ENCODE measurements around the gene HDAC5. TPM values are rescaled to one million over a fixed set of nuclear protein-coding genes. Genes with fewer than 3 reads are reported as not detected.
A peak's percentile ranks its signal among the peaks of the same experiment; 100 is the strongest.

Gene HDAC5
- total RNA-seq, 1 donor from 2014 or later = 86.9 TPM

DNA sequence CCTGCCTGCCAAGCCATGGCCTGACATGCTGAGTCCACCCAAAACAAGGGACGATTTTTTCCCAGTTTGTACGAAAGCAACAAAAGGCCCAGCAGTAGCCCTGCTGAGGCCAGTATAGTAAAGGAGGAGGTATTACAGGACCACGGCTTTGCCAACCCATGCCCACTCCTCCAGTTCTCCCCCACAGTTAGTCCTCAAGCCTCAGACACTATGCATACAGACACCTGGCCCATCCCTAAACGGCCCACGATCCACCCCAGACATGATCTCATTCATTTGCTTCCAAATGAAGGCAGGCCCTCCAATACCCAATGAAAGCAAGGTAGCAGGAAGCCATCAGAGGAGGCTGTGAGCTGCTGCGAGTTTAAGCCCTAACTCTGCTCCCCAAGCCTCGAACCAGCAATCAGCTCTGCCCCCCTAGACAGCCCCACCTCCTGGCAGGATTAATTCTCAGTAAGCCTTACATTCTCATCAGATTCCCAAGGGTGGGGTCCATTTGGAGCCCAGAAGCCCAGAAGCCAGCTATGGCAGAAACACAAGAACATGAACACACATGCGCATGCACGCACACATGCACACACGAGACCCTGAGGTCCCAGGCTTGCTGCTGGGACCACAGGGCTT, 4.9 kb downstream of the HDAC5 start:
- Histone ChIP-seq H3K4me3 (no peak overlapping the region), H3K27me3 (no peaks in the 10 kb centered on the region), H3K36me3 (peaks cover 0 to 29% of the 10 kb centered on the region in 2 donors), H3K27ac (no peak overlapping the region), H3K4me1 (peaks cover 83% of the 10 kb centered on the region), H3K9me3 (no peaks in the 10 kb centered on the region)
- no peak for DNase-seq (ENCODE audit: extremely low spot score in 2 of 2)
- intact Hi-C loops (cut with DNase I) = no loop called here
- no peak for TF ChIP-seq POLR2A (IDR thresholded peaks at IDR 0.05)
- no peak for TF ChIP-seq POLR2AphosphoS5 (IDR thresholded peaks at IDR 0.05; ENCODE audit: insufficient read depth in 1 of 2, low read depth in 1 of 2)
- TF ChIP-seq, protein P1, sequence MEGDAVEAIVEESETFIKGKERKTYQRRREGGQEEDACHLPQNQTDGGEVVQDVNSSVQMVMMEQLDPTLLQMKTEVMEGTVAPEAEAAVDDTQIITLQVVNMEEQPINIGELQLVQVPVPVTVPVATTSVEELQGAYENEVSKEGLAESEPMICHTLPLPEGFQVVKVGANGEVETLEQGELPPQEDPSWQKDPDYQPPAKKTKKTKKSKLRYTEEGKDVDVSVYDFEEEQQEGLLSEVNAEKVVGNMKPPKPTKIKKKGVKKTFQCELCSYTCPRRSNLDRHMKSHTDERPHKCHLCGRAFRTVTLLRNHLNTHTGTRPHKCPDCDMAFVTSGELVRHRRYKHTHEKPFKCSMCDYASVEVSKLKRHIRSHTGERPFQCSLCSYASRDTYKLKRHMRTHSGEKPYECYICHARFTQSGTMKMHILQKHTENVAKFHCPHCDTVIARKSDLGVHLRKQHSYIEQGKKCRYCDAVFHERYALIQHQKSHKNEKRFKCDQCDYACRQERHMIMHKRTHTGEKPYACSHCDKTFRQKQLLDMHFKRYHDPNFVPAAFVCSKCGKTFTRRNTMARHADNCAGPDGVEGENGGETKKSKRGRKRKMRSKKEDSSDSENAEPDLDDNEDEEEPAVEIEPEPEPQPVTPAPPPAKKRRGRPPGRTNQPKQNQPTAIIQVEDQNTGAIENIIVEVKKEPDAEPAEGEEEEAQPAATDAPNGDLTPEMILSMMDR (IDR thresholded peaks at IDR 0.05) = no peak

DNA sequence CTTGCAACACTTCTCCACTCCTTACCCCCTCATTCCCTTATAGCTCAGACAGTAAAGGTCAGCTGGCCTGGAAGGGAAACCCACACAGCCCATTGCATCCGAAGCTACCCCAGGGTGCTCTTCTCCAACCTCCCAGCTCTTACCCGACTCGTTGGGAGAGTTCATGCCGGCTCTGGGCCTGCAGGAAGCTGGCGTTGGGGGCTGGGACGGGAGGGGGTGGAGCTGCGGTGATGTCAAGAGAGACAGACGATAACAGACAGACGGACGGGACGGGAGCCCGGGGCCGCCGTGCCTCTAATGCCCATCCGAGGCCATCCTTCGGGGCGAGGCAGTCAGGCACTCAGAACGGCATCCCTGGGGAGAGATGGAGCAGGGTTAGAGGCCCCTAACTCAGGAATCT, 6.1 kb downstream of the HDAC5 start:
- intact Hi-C loops (cut with DNase I) = no loop called here
- Histone ChIP-seq H3K27ac (no peak overlapping the region), H3K4me3 (no peak overlapping the region), H3K27me3 (no peaks in the 10 kb centered on the region), H3K36me3 (peaks cover 0 to 29% of the 10 kb centered on the region in 2 donors), H3K9me3 (no peaks in the 10 kb centered on the region), H3K4me1 (peaks cover 90% of the 10 kb centered on the region)
- no peak for DNase-seq (ENCODE audit: extremely low spot score in 2 of 2)
- TF ChIP-seq POLR2A (IDR thresholded peaks at IDR 0.05) (no peak), POLR2AphosphoS5 (IDR thresholded peaks at IDR 0.05; ENCODE audit: insufficient read depth in 1 of 2, low read depth in 1 of 2) (no peak)
- TF ChIP-seq, protein P1 (IDR thresholded peaks at IDR 0.05) = no peak

DNA sequence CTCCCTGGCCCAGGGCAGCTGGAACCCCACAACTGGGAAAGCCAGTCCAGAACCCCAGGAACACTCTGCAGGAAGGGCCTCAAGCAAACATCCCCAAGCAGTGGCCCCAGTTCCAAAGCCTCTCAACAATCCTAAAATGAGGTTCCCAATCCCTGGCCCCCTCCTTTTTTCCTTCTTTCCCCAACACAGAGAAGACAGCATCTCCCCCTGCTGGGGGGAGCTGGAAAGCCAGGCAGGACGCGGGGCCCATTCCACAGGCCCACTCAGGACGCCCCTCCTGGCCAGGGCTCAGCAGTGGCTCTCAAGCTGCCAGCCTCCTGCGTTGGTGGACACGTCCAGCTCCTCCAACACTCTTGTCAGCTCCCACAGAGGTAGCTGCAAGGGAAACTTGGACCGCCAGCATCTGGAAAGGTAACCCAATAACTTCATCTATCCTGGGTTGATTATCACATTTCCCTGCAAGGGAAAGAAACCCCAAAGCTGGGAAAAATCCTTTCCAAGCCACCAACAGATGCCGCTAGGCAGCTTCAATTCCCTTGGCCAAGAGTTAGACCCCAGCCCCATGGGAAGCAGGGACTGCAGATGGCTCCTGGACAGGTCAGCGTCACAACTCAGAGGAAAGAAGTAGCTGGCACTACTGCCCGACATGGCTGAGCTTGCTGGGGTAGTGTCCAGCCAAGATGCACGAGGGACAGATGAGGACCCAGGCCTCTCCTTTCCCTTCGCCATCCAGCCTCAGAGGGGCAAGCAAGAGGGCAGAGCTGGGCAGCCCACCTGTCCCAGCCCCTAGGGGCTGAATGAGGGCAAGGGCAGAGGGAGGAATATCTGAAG, 7.6 kb downstream of the HDAC5 start:
- Histone ChIP-seq H3K4me1 (peaks cover 90% of the 10 kb centered on the region), H3K36me3 (peaks cover 0 to 29% of the 10 kb centered on the region in 2 donors), H3K27me3 (no peaks in the 10 kb centered on the region), H3K4me3 (no peak overlapping the region), H3K9me3 (no peaks in the 10 kb centered on the region), H3K27ac (peak overlapping the region; percentile 27)
- TF ChIP-seq, protein P1 (IDR thresholded peaks at IDR 0.05) = peak; percentile 12 to 58 (median 36)
- TF ChIP-seq POLR2A (IDR thresholded peaks at IDR 0.05) = no peak
- TF ChIP-seq POLR2AphosphoS5 (IDR thresholded peaks at IDR 0.05; ENCODE audit: insufficient read depth in 1 of 2, low read depth in 1 of 2) = no peak
- no peak for DNase-seq (ENCODE audit: extremely low spot score in 2 of 2)
- intact Hi-C loops (cut with DNase I) = no loop called here

DNA sequence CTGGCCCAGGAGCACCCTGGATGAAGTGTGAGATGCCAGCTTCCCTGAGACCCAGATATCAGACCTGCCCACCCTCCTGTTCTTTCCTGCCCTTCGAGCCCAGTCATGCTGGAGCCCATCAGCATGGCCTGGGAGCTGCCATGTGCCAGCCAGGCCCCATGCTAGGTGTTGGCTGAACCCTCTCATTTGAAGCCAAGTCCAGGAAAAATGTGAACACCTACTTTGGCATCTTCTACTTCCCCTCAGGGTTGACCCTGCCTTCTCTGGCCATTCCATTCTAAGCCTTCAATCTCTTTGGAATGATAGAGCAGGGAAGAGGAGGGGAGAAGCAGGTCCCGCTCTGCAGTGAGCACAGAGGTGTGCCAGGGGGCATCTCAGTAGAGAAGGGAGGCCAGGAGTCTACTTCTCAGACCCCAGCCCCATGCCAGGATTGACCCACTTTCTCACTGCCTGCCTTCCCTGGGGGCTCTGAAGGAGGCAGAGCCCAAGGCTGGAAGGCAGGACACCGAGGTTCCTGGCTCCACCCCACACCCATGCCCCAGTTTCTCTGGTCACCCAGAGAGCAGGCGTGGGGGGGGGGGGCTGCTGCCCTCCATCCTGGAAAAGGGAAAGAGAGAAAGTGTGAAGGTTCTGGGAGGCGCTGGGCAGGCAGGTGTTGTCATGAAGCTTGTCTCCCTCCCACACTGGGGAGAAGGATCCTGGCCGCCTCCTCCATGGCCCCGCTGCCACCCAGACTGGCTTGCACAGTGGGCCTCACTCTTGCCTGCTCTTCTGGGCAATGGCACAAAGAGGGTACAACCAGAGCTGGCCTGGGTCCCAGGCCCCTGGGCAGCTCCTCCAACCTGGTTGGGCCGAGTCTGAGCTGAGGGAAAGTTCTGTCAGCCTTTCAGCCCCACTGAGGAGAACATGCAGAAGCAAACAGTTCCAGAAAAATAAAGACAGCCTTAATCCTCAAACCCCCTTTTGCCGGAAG, 9.3 kb downstream of the HDAC5 start:
- H3K9me3 ChIP-seq = no peaks in the 10 kb centered on the region
- peak overlapping the region; percentile 96 for H3K27ac ChIP-seq
- H3K36me3 ChIP-seq = peaks cover 0 to 29% of the 10 kb centered on the region in 2 donors
- intact Hi-C loops (cut with DNase I) = no loop called here
- H3K4me1 ChIP-seq = peaks cover 90% of the 10 kb centered on the region
- no peak overlapping the region for H3K4me3 ChIP-seq
- no peak for DNase-seq (ENCODE audit: extremely low spot score in 2 of 2)
- no peaks in the 10 kb centered on the region for H3K27me3 ChIP-seq
- TF ChIP-seq POLR2AphosphoS5 (IDR thresholded peaks at IDR 0.05; ENCODE audit: insufficient read depth in 1 of 2, low read depth in 1 of 2) = no peak
- TF ChIP-seq, protein P1 (IDR thresholded peaks at IDR 0.05) = no peak
- no peak for TF ChIP-seq POLR2A (IDR thresholded peaks at IDR 0.05)
